H1 (cell line): ENCODE results near the gene CCDC152. TPM values are rescaled to one million over a fixed set of nuclear protein-coding genes. Genes with fewer than 3 reads are reported as not detected.

Source experiments
- CTCF ChIA-PET: fragments of 300-600 bp; sonication (Branson Sonifier 250); formaldehyde crosslinking; loops from one replicate; lab custom pipeline; 2021; ENCODE audit not compliant: partially characterized antibody; lab: Charles Lee
- POLR2A ChIA-PET: fragments of 300-600 bp; sonication (Branson Sonifier 250); formaldehyde crosslinking; loops from one replicate; lab custom pipeline; 2021; ENCODE audit warnings: inconsistent platforms; ENCODE audit not compliant: partially characterized antibody; lab: Charles Lee
- DNase-seq, 2 experiments: peaks; one replicate each; pipeline versions ENCODE4 v3.0.0 to v3.0.0-alpha.2; 2010 to 2022; ENCODE audit warnings: low spot score in 2 of 2, low read depth in 1 of 2, mixed read lengths in 1 of 2
- FAIRE-seq: peaks from 2 replicates; lab custom pipeline; 2011; peaks lifted over from hg19 to GRCh38; lab: Jason Lieb, UNC
- H2AFZ ChIP-seq: 2 replicates; pipeline ENCODE4 v1.8.1; 2012; ENCODE audit warnings: low read length, inconsistent platforms
- H2AK5ac ChIP-seq: 2 replicates; pipeline ENCODE4 v1.6.1; 2013; ENCODE audit warnings: low read depth, low read length
- H2BK120ac ChIP-seq: replicated peaks from 2 replicates; pipeline ENCODE3; 2013; ENCODE audit warnings: low read depth, low read length, inconsistent platforms
- H2BK12ac ChIP-seq: 2 replicates; pipeline ENCODE4 v1.6.1; 2013; ENCODE audit warnings: low read depth, low read length
- H2BK15ac ChIP-seq: 2 replicates; pipeline ENCODE4 v1.6.1; 2013; ENCODE audit warnings: low read length
- H2BK20ac ChIP-seq: 2 replicates; pipeline ENCODE4 v1.6.1; 2013; ENCODE audit warnings: low read length
- H2BK5ac ChIP-seq: 2 replicates; pipeline ENCODE4 v1.6.1; 2013; ENCODE audit warnings: low read depth, low read length
- H3K14ac ChIP-seq: 2 replicates; pipeline ENCODE4 v1.6.1; 2013; ENCODE audit warnings: inconsistent platforms; ENCODE audit not compliant: insufficient read length
- H3K18ac ChIP-seq: 2 replicates; pipeline ENCODE4 v1.6.1; 2013; ENCODE audit warnings: low read length; ENCODE audit errors: extremely low read depth
- H3K23ac ChIP-seq: 2 replicates; pipeline ENCODE4 v1.6.1; 2013; ENCODE audit warnings: inconsistent platforms; ENCODE audit not compliant: insufficient read length
- H3K23me2 ChIP-seq: 2 replicates; pipeline ENCODE4 v1.6.1; 2013; ENCODE audit warnings: low read depth, low read length
- H3K27ac ChIP-seq: 2 replicates; pipeline ENCODE4 v1.6.1; 2011; ENCODE audit warnings: low read depth, low read length, inconsistent platforms
- H3K27me3 ChIP-seq, 4 experiments: replicated peaks in 1 of 4; 1 replicate in 1 of 4; 2 replicates in 3 of 4; pipeline versions ENCODE4 v1.6.1 to v1.8.1; 2011 to 2013; ENCODE audit warnings: low read length in 3 of 4, mild to moderate bottlenecking in 3 of 4, inconsistent platforms in 2 of 4, mixed read lengths in 2 of 4, moderate library complexity in 1 of 4; ENCODE audit not compliant: control insufficient read depth in 3 of 4, insufficient read depth in 3 of 4; ENCODE audit errors: extremely low read depth in 1 of 4
- H3K36me3 ChIP-seq, 4 experiments: 2 replicates each; pipeline versions ENCODE4 v1.6.1 to v1.8.1; 2011 to 2013; ENCODE audit warnings: mild to moderate bottlenecking in 4 of 4, low read length in 3 of 4, moderate library complexity in 2 of 4, control low read depth in 1 of 4, inconsistent platforms in 1 of 4; ENCODE audit not compliant: insufficient read depth in 4 of 4, control insufficient read depth in 2 of 4
- H3K4ac ChIP-seq: replicated peaks from 2 replicates; pipeline ENCODE3; 2013; ENCODE audit warnings: low read length, low read depth, mixed read lengths, inconsistent platforms; ENCODE audit not compliant: insufficient read length
- H3K4me1 ChIP-seq, 4 experiments: replicated peaks in 1 of 4; 1 replicate in 1 of 4; 2 replicates in 3 of 4; pipeline versions ENCODE4 v1.6.1 to v1.8.1; 2011 to 2013; ENCODE audit warnings: low read length in 3 of 4, inconsistent platforms in 2 of 4, mixed read lengths in 1 of 4; ENCODE audit not compliant: insufficient read depth in 4 of 4, control insufficient read depth in 3 of 4
- H3K4me2 ChIP-seq, 2 experiments: 2 replicates each; pipeline versions ENCODE4 v1.6.1 to v1.8.1; 2011 to 2013; ENCODE audit warnings: low read depth in 2 of 2, low read length in 2 of 2, control low read depth in 1 of 2, inconsistent platforms in 1 of 2, mild to moderate bottlenecking in 1 of 2; ENCODE audit not compliant: insufficient read depth in 1 of 2
- H3K4me3 ChIP-seq, 4 experiments: fragments of 200-600, 300-600 bp in 1 of 4; sonication (generic), shearing (Covaris generic), sonication (Bioruptor Twin) in 1 of 4; 2 replicates each; pipeline versions ENCODE4 v1.5.1 to v1.8.1; 2011 to 2016; ENCODE audit warnings: low read length in 4 of 4, low read depth in 3 of 4, control low read depth in 2 of 4, inconsistent platforms in 2 of 4, mild to moderate bottlenecking in 2 of 4, mixed read lengths in 1 of 4, moderate library complexity in 1 of 4; ENCODE audit not compliant: insufficient read depth in 2 of 4; ENCODE audit errors: extremely low read depth in 1 of 4
- H3K56ac ChIP-seq: replicated peaks from 2 replicates; pipeline ENCODE3; 2013; ENCODE audit warnings: low read depth, mild to moderate bottlenecking, mixed read lengths, low read length, inconsistent platforms; ENCODE audit not compliant: insufficient read length
- H3K79me1 ChIP-seq: 2 replicates; pipeline ENCODE4 v1.6.1; 2013; ENCODE audit warnings: low read depth, low read length, control low read depth
- H3K79me2 ChIP-seq, 2 experiments: 2 replicates each; pipeline versions ENCODE4 v1.6.1 to v1.8.1; 2012 to 2013; ENCODE audit warnings: low read length in 2 of 2, mild to moderate bottlenecking in 2 of 2, inconsistent platforms in 1 of 2; ENCODE audit not compliant: insufficient read depth in 2 of 2, control insufficient read depth in 1 of 2
- H3K9ac ChIP-seq, 4 experiments: replicated peaks in 1 of 4; 1 replicate in 1 of 4; 2 replicates in 3 of 4; pipeline versions ENCODE4 v1.6.1 to v1.8.1; 2011 to 2013; ENCODE audit warnings: low read depth in 3 of 4, low read length in 3 of 4, control low read depth in 2 of 4, mild to moderate bottlenecking in 2 of 4, moderate library complexity in 2 of 4, inconsistent platforms in 1 of 4; ENCODE audit errors: extremely low read depth in 1 of 4
- H3K9me3 ChIP-seq, 2 experiments: 2 replicates each; pipeline versions ENCODE4 v1.6.1 to v1.8.1; 2012 to 2013; ENCODE audit warnings: mild to moderate bottlenecking in 2 of 2, moderate library complexity in 2 of 2, control low read depth in 1 of 2, inconsistent platforms in 1 of 2, low read depth in 1 of 2, low read length in 1 of 2, mixed read lengths in 1 of 2; ENCODE audit not compliant: insufficient read depth in 2 of 2
- H4K20me1 ChIP-seq, 2 experiments: replicated peaks in 1 of 2; 2 replicates each; pipeline versions ENCODE3 to v1.8.1; 2011 to 2013; ENCODE audit warnings: inconsistent platforms in 2 of 2, low read length in 2 of 2, mild to moderate bottlenecking in 1 of 2; ENCODE audit not compliant: insufficient read depth in 2 of 2, control insufficient read depth in 1 of 2
- H4K5ac ChIP-seq: 2 replicates; pipeline ENCODE4 v1.6.1; 2013; ENCODE audit warnings: low read length, low read depth, mixed read lengths, inconsistent platforms; ENCODE audit not compliant: insufficient read length
- H4K8ac ChIP-seq: 2 replicates; pipeline ENCODE4 v1.8.0; 2013; ENCODE audit warnings: mild to moderate bottlenecking, moderate library complexity, low read length, inconsistent platforms; ENCODE audit not compliant: insufficient read depth; ENCODE audit errors: extremely low read depth
- H4K91ac ChIP-seq: replicated peaks from 2 replicates; pipeline ENCODE3; 2013; ENCODE audit warnings: low read length, mixed read lengths, inconsistent platforms; ENCODE audit not compliant: insufficient read length
- BCL11A ChIP-seq, 2 experiments: IDR thresholded peaks; one replicate each; pipeline ENCODE4 v1.6.1; 2011; ENCODE audit warnings: low read depth in 2 of 2, low read length in 2 of 2, mild to moderate bottlenecking in 2 of 2
- polyA plus RNA-seq, 7 experiments: library from polyadenylated mRNA; depleted of rRNA in 3 of 7; stranded (reverse) in 5 of 7; unstranded in 2 of 7; fragments of >200 nt in 5 of 7; fragments of 200-250 nt in 2 of 7; gene quantifications; 1 replicate in 5 of 7; 2 replicates in 1 of 7; 4 replicates in 1 of 7; pipeline versions ENCODE4 v1.2.1 to v1.2.3, GENCODE V29; 2011 to 2013; ENCODE audit warnings: missing spikeins in 2 of 7, mixed read lengths in 2 of 7
- total RNA-seq: library from RNA; stranded (reverse); fragmentation: NEBNext Ultra II Directional; extraction: Animal tissue kit (Norgen Biotek cat#: 25700); gene quantifications from 2 replicates; pipeline ENCODE4 v1.2.1, GENCODE V29; 2021

The CCDC152 gene
- total and polyA plus RNA-seq, 2 of the 8 experiments (the other 6 are each of a cell fraction or from before 2014, with no cell fraction given) = 2.6 to 9.5 TPM

DNA sequence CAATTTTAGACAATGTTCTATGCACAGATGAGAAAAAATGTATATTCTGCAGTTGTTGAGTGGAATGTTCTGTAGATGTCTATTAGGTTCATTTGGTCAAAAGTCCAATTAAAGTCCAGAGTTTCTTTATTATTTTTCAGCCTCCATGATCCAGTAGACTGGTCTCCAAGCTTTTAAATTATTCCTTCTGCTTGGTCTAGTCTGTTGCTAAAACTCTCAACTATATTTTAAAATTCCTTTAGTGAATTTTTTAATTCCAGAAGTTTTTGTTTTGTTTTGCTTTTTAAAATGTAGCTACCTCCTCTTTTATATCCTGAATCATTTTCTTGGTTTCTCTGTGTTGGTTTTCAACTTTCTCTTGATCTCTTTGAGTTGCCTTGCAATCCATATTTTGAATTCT is 30.5 kb downstream of the CCDC152 start:
- peaks cover 0 to 3% of the 10 kb centered on the region in 2 experiments; a peak in 1 of 4 replicates for H3K9me3 ChIP-seq
- no peaks in the 10 kb centered on the region; a peak in 1 of 4 replicates for H3K79me2 ChIP-seq
- H4K8ac ChIP-seq = no peak overlapping the region
- H3K4ac ChIP-seq = no peak overlapping the region
- H3K4me2 ChIP-seq = no peak overlapping the region
- no peak overlapping the region for H3K27ac ChIP-seq
- FAIRE-seq (no peak), DNase-seq (no peak)
- no peak overlapping the region for H3K56ac ChIP-seq
- no peaks in the 10 kb centered on the region for H3K27me3 ChIP-seq
- ChIA-PET CTCF (no interaction called here), POLR2A (no interaction called here)
- H3K14ac ChIP-seq = no peak overlapping the region
- H2AK5ac ChIP-seq = no peak overlapping the region
- H4K20me1 ChIP-seq = no peaks in the 10 kb centered on the region
- H4K5ac ChIP-seq = no peak overlapping the region
- no peak overlapping the region for H3K4me3 ChIP-seq
- no peak overlapping the region for H3K18ac ChIP-seq
- no peak overlapping the region for H2BK15ac ChIP-seq
- H2BK120ac ChIP-seq = no peak overlapping the region
- H2BK20ac ChIP-seq = no peak overlapping the region
- H3K79me1 ChIP-seq = no peaks in the 10 kb centered on the region
- H2AFZ ChIP-seq = no peak overlapping the region
- H2BK5ac ChIP-seq = no peak overlapping the region
- TF ChIP-seq BCL11A (IDR thresholded peaks at IDR 0.05; ENCODE audit: low read depth in 2 of 2, low read length in 2 of 2) = no peak
- H3K9ac ChIP-seq = no peak overlapping the region
- no peaks in the 10 kb centered on the region for H3K23me2 ChIP-seq
- H2BK12ac ChIP-seq = no peak overlapping the region
- H3K36me3 ChIP-seq = no peaks in the 10 kb centered on the region
- no peaks in the 10 kb centered on the region for H3K4me1 ChIP-seq
- no peak overlapping the region for H3K23ac ChIP-seq
- no peak overlapping the region for H4K91ac ChIP-seq
